ENCODE measurements around the gene EML4. TPM values are rescaled to one million over a fixed set of nuclear protein-coding genes. Genes with fewer than 3 reads are reported as not detected.
A peak's percentile ranks its signal among the peaks of the same experiment; 100 is the strongest.

EML4 gene
- total and polyA plus RNA-seq, 2 of the 13 experiments (the other 11 are each of a cell fraction or from before 2014, with no cell fraction given) = 243 to 476 TPM

GRCh38 chr2:42195559-42195958 lies 26.4 kb downstream of the EML4 start (continued):
- no peak for TF ChIP-seq PRDM15 (CRISPR knock-in tag; IDR thresholded peaks at IDR 0.05)
- TF ChIP-seq ZNF609 (CRISPR knock-in tag; IDR thresholded peaks at IDR 0.05; ENCODE audit: borderline replicate concordance) = peak; percentile 60
- TF ChIP-seq LCORL (IDR thresholded peaks at IDR 0.05) = no peak
- peak; percentile 26; the same call in 1 of the 2 replicates for TF ChIP-seq LCORL (CRISPR knock-in tag; IDR thresholded peaks at IDR 0.05)
- TF ChIP-seq PHF5A (CRISPR knock-in tag; IDR thresholded peaks at IDR 0.05; ENCODE audit: low read depth, unreplicated experiment) = no peak
- peak; percentile 96 for TF ChIP-seq JUND (CRISPR knock-in tag; IDR thresholded peaks at IDR 0.05)
- no peak for TF ChIP-seq ZNF773 (CRISPR knock-in tag; IDR thresholded peaks at IDR 0.05; ENCODE audit: borderline replicate concordance)
- TF ChIP-seq MTF1 (CRISPR knock-in tag; IDR thresholded peaks at IDR 0.05) = no peak
- TF ChIP-seq ZNF431 (CRISPR knock-in tag; IDR thresholded peaks at IDR 0.05; ENCODE audit: borderline replicate concordance, low read depth) = no peak
- no peak for TF ChIP-seq BORCS8-MEF2B (CRISPR knock-in tag; IDR thresholded peaks at IDR 0.05)
- TF ChIP-seq SOX13 (IDR thresholded peaks at IDR 0.05) = no peak
- peak in 1 of 2 experiments; percentile 87; a peak in 2 of 4 replicates for TF ChIP-seq SOX13 (CRISPR knock-in tag; conservative IDR thresholded peaks at IDR 0.05 in 1 of 2, IDR thresholded peaks at IDR 0.05 in 1 of 2)
- peak; percentile 78 for TF ChIP-seq THRA (CRISPR knock-in tag; IDR thresholded peaks at IDR 0.05; ENCODE audit: borderline replicate concordance)
- TF ChIP-seq ZNF687 (CRISPR knock-in tag; IDR thresholded peaks at IDR 0.05) = no peak
- TF ChIP-seq ZBTB42 (CRISPR knock-in tag; IDR thresholded peaks at IDR 0.05) = no peak

All from HepG2 (cell line).